ENCODE results near the gene PDCD5.

PDCD5 gene

GRCh38 chr19:32606289-32606688 is 25.3 kb downstream of the PDCD5 start:
- H3K36me3 ChIP-seq: peaks cover 8% of the 10 kb centered on the region
- no peak overlapping the region; the same call in 1 of the 2 replicates for H3K27ac ChIP-seq
- H3K4me3 ChIP-seq (ENCODE audit: low read depth, low read length): no peak overlapping the region
- TF ChIP-seq CTCF (IDR thresholded peaks at IDR 0.05; ENCODE audit: low read depth, low read length): no peak
- peak; percentile 88 for DNase-seq
- H3K27me3 ChIP-seq (ENCODE audit: insufficient read depth, low read depth, severe bottlenecking): no peaks in the 10 kb centered on the region
- H3K9me3 ChIP-seq (ENCODE audit: severe bottlenecking): no peaks in the 10 kb centered on the region

- no peak for DNase-seq
- Histone ChIP-seq H3K27ac (no peak overlapping the region), H3K4me3 (ENCODE audit: low read depth, low read length) (no peak overlapping the region), H3K27me3 (ENCODE audit: insufficient read depth, low read depth, severe bottlenecking) (no peaks in the 10 kb centered on the region), H3K36me3 (peaks cover 5% of the 10 kb centered on the region), H3K9me3 (ENCODE audit: severe bottlenecking) (no peaks in the 10 kb centered on the region)
- no peak for TF ChIP-seq CTCF (IDR thresholded peaks at IDR 0.05; ENCODE audit: low read depth, low read length)
Observed at GRCh38 chr19:32607479-32607878, 26.5 kb downstream of the PDCD5 start.

GRCh38 chr19:32611161-32611560 is 30.2 kb downstream of the PDCD5 start:
- DNase-seq: no peak
- Histone ChIP-seq H3K4me3 (ENCODE audit: low read depth, low read length) (no peak overlapping the region), H3K36me3 (peaks cover 5% of the 10 kb centered on the region)

GRCh38 chr19:32613008-32613407 is 32.0 kb downstream of the PDCD5 start:
- no peak for DNase-seq
- no peaks in the 10 kb centered on the region for H3K9me3 ChIP-seq (ENCODE audit: severe bottlenecking)
- no peaks in the 10 kb centered on the region; the same call in 1 of the 2 replicates for H3K36me3 ChIP-seq
- no peaks in the 10 kb centered on the region for H3K27me3 ChIP-seq (ENCODE audit: insufficient read depth, low read depth, severe bottlenecking)
- no peak overlapping the region for H3K27ac ChIP-seq
- no peak overlapping the region for H3K4me3 ChIP-seq (ENCODE audit: low read depth, low read length)
- TF ChIP-seq CTCF (IDR thresholded peaks at IDR 0.05; ENCODE audit: low read depth, low read length): no peak

More at GRCh38 chr19:32611161-32611560, 30.2 kb downstream of the PDCD5 start:
- TF ChIP-seq CTCF (IDR thresholded peaks at IDR 0.05; ENCODE audit: low read depth, low read length): no peak
- H3K9me3 ChIP-seq (ENCODE audit: severe bottlenecking): no peaks in the 10 kb centered on the region
- H3K27ac ChIP-seq: no peak overlapping the region
- H3K27me3 ChIP-seq (ENCODE audit: insufficient read depth, low read depth, severe bottlenecking): no peaks in the 10 kb centered on the region

- Histone ChIP-seq H3K4me3 (ENCODE audit: low read depth, low read length) (no peak overlapping the region), H3K27ac (no peak overlapping the region), H3K36me3 (no peaks in the 10 kb centered on the region; the same call in 1 of the 2 replicates), H3K9me3 (ENCODE audit: severe bottlenecking) (no peaks in the 10 kb centered on the region), H3K27me3 (ENCODE audit: insufficient read depth, low read depth, severe bottlenecking) (no peaks in the 10 kb centered on the region)
- no peak for DNase-seq
- no peak for TF ChIP-seq CTCF (IDR thresholded peaks at IDR 0.05; ENCODE audit: low read depth, low read length)
Observed at GRCh38 chr19:32614916-32615315, 33.9 kb downstream of the PDCD5 start.

- Histone ChIP-seq H3K9me3 (ENCODE audit: severe bottlenecking) (no peaks in the 10 kb centered on the region), H3K27ac (no peak overlapping the region), H3K27me3 (ENCODE audit: insufficient read depth, low read depth, severe bottlenecking) (no peaks in the 10 kb centered on the region), H3K4me3 (ENCODE audit: low read depth, low read length) (no peak overlapping the region), H3K36me3 (no peaks in the 10 kb centered on the region; the same call in 1 of the 2 replicates)
- no peak for TF ChIP-seq CTCF (IDR thresholded peaks at IDR 0.05; ENCODE audit: low read depth, low read length)
- DNase-seq: no peak
Observed at GRCh38 chr19:32615569-32615968, 34.6 kb downstream of the PDCD5 start.

All from WERI-Rb-1 (cell line).